SK-N-SH (cell line): ENCODE results near the gene HTRA3. TPM values are rescaled to one million over a fixed set of nuclear protein-coding genes. Genes with fewer than 3 reads are reported as not detected.

Source experiments
- CTCF ChIA-PET: fragments of 300-600, 350-600 bp; formaldehyde crosslinking; extraction: SDS; loops from one replicate; lab custom pipeline; 2021; lab: Yijun Ruan, JAX
- POLR2A ChIA-PET: fragments of 350-600 bp; sonication (Branson Sonifier 250); formaldehyde crosslinking; extraction: SDS; loops from one replicate; lab custom pipeline; 2020; ENCODE audit warnings: antibody characterized with exemption, inconsistent platforms; lab: Yijun Ruan, JAX
- DNase-seq: peaks from one replicate; pipeline ENCODE4 v3.0.0; 2012
- H2AFZ ChIP-seq: fragments of 200-600 bp; sonication (generic); 2 replicates; pipeline ENCODE4 v1.8.1; 2016; ENCODE audit warnings: antibody characterized with exemption, mild to moderate bottlenecking, low read depth
- H3F3A ChIP-seq: fragments of 200-600 bp; sonication (generic); replicated peaks from 2 replicates; pipeline ENCODE3; 2016; ENCODE audit warnings: antibody characterized with exemption, mild to moderate bottlenecking; ENCODE audit not compliant: insufficient read depth
- H3K27ac ChIP-seq, 2 experiments: fragments of 200-500 bp in 1 of 2; fragments of 200-600 bp in 1 of 2; sonication (Bioruptor generic) in 1 of 2; sonication (generic), shearing (Covaris generic) in 1 of 2; 2 replicates each; pipeline versions ENCODE4 v1.5.1 to v1.6.1; 2014 to 2016; ENCODE audit warnings: low read depth in 2 of 2, inconsistent platforms in 1 of 2, low read length in 1 of 2, mild to moderate bottlenecking in 1 of 2, mixed read lengths in 1 of 2
- H3K27me3 ChIP-seq: fragments of 200-600 bp; sonication (generic), shearing (Covaris generic); 2 replicates; pipeline ENCODE4 v1.6.1; 2016; ENCODE audit warnings: mixed run types; ENCODE audit not compliant: insufficient read depth
- H3K36me3 ChIP-seq, 2 experiments: fragments of 200-500 bp in 1 of 2; fragments of 200-600 bp in 1 of 2; sonication (Bioruptor generic) in 1 of 2; sonication (generic) in 1 of 2; replicated peaks in 1 of 2; 2 replicates each; pipeline versions ENCODE3 to v1.5.1; 2014 to 2016; ENCODE audit warnings: low read length in 1 of 2, mild to moderate bottlenecking in 1 of 2; ENCODE audit not compliant: insufficient read depth in 2 of 2, control insufficient read depth in 1 of 2
- H3K4me1 ChIP-seq, 2 experiments: fragments of 200-500 bp in 1 of 2; fragments of 200-600 bp in 1 of 2; sonication (Bioruptor generic) in 1 of 2; sonication (generic), shearing (Covaris generic) in 1 of 2; 2 replicates each; pipeline versions ENCODE4 v1.5.1 to v1.6.1; 2014 to 2016; ENCODE audit warnings: low read depth in 1 of 2, low read length in 1 of 2, mixed run types in 1 of 2; ENCODE audit not compliant: insufficient read depth in 2 of 2, control insufficient read depth in 1 of 2
- H3K4me2 ChIP-seq: fragments of 200-600 bp; sonication (generic), shearing (Covaris generic); 2 replicates; pipeline ENCODE4 v1.6.1; 2017; ENCODE audit warnings: mixed run types
- H3K4me3 ChIP-seq, 2 experiments: fragments of 200-500 bp in 1 of 2; fragments of 200-600 bp in 1 of 2; sonication (Bioruptor generic) in 1 of 2; sonication (generic), shearing (Covaris generic) in 1 of 2; 2 replicates each; pipeline versions ENCODE4 v1.5.1 to v1.8.1; 2014 to 2016; ENCODE audit warnings: low read depth in 2 of 2, inconsistent platforms in 1 of 2, low read length in 1 of 2, mild to moderate bottlenecking in 1 of 2, mixed read lengths in 1 of 2, moderate library complexity in 1 of 2
- H3K79me2 ChIP-seq: fragments of 200-600 bp; sonication (generic); 2 replicates; pipeline ENCODE4 v1.8.1; 2017; ENCODE audit warnings: mild to moderate bottlenecking; ENCODE audit not compliant: insufficient read depth
- H3K9ac ChIP-seq: fragments of 200-600 bp; sonication (generic); 2 replicates; pipeline ENCODE4 v1.6.1; 2017; ENCODE audit warnings: mixed run types
- H3K9me2 ChIP-seq: fragments of 200-600 bp; sonication (generic); 2 replicates; pipeline ENCODE4 v1.6.1; 2017; ENCODE audit warnings: mixed run types
- H3K9me3 ChIP-seq: fragments of 200-600 bp; sonication (generic); 2 replicates; pipeline ENCODE4 v1.6.1; 2017; ENCODE audit warnings: mixed run types, mild to moderate bottlenecking, moderate library complexity
- H4K20me1 ChIP-seq: fragments of 200-600 bp; sonication (generic); 2 replicates; pipeline ENCODE4 v1.6.1; 2017; ENCODE audit warnings: mild to moderate bottlenecking, mixed run types; ENCODE audit not compliant: insufficient read depth
- CHD2 ChIP-seq: fragments of 150-350 bp; IDR thresholded peaks from 2 replicates; pipeline ENCODE4 v1.6.1; 2018; ENCODE audit warnings: low read length; ENCODE audit not compliant: partially characterized antibody
- FOSL2 ChIP-seq: IDR thresholded peaks from 2 replicates; pipeline ENCODE4 v1.4.0; 2012; ENCODE audit warnings: low read depth, mild to moderate bottlenecking, moderate library complexity, borderline replicate concordance
- FOXJ3 ChIP-seq: sonication (generic); formaldehyde crosslinking; IDR thresholded peaks from 2 replicates; pipeline ENCODE4 v1.5.1; 2020; ENCODE audit warnings: mild to moderate bottlenecking, missing genetic modification reagents
- FOXM1 ChIP-seq: IDR thresholded peaks from 2 replicates; pipeline ENCODE4 v1.4.0; 2012; ENCODE audit warnings: low read depth, mild to moderate bottlenecking
- GABPA ChIP-seq: IDR thresholded peaks from 2 replicates; pipeline ENCODE4 v1.4.0; 2012; ENCODE audit warnings: low read depth, mild to moderate bottlenecking
- JUND ChIP-seq: IDR thresholded peaks from 2 replicates; pipeline ENCODE4 v1.4.0; 2012
- NFIC ChIP-seq: IDR thresholded peaks from 2 replicates; pipeline ENCODE4 v1.4.0; 2012; ENCODE audit warnings: borderline replicate concordance
- NRF1 ChIP-seq: IDR thresholded peaks from 2 replicates; pipeline ENCODE4 v1.6.1; 2012; ENCODE audit warnings: low read depth, mild to moderate bottlenecking, low read length
- POLR2AphosphoS5 ChIP-seq: IDR thresholded peaks from 2 replicates; pipeline ENCODE4 v1.6.1; 2012; ENCODE audit warnings: low read depth, low read length
- RFX5 ChIP-seq: IDR thresholded peaks from 2 replicates; pipeline ENCODE4 v1.6.1; 2012; ENCODE audit warnings: mild to moderate bottlenecking, improper control_type of control experiment, low read length
- RXRA ChIP-seq: IDR thresholded peaks from 2 replicates; pipeline ENCODE4 v1.4.0; 2012; ENCODE audit warnings: low read depth, mild to moderate bottlenecking, borderline replicate concordance
- TCF12 ChIP-seq: IDR thresholded peaks from 2 replicates; pipeline ENCODE4 v1.4.0; 2012
- TEAD4 ChIP-seq: IDR thresholded peaks from 2 replicates; pipeline ENCODE4 v1.4.0; 2012; ENCODE audit warnings: mild to moderate bottlenecking, borderline replicate concordance; ENCODE audit not compliant: insufficient read depth
- WGBS: methylation state at CpG from one replicate; pipeline ENCODE4 v1.1.6; 2017; ENCODE audit warnings: low lambda C conversion rate; 5-methylcytosine and 5-hydroxymethylcytosine counted together
- polyA plus RNA-seq, 3 experiments: library from polyadenylated mRNA; depleted of rRNA; stranded (reverse); fragments of >200 nt; gene quantifications; 2 replicates each; pipeline ENCODE4 v1.2.3, GENCODE V29; 2012
- TF ChIP-seq, protein P1 (sequence below): IDR thresholded peaks from 2 replicates; pipeline ENCODE4; 2012
- TF ChIP-seq, protein P2 (sequence below): fragments of 200-600 bp; sonication (generic); IDR thresholded peaks from 2 replicates; pipeline ENCODE4 v1.6.1; 2017; ENCODE audit warnings: antibody characterized with exemption, mild to moderate bottlenecking, moderate library complexity
- TF ChIP-seq, protein P3 (sequence below): IDR thresholded peaks from 2 replicates; pipeline ENCODE4 v1.4.0; 2012; ENCODE audit warnings: low read depth, borderline replicate concordance
- TF ChIP-seq, protein P4 (sequence below): IDR thresholded peaks from 2 replicates; pipeline ENCODE4 v1.6.1; 2012; ENCODE audit warnings: mild to moderate bottlenecking, low read depth, low read length, moderate library complexity

Gene HTRA3
- polyA plus RNA-seq, 1 of the 3 experiments (the other 2 are of a cell fraction), result 0.05 TPM

DNA sequence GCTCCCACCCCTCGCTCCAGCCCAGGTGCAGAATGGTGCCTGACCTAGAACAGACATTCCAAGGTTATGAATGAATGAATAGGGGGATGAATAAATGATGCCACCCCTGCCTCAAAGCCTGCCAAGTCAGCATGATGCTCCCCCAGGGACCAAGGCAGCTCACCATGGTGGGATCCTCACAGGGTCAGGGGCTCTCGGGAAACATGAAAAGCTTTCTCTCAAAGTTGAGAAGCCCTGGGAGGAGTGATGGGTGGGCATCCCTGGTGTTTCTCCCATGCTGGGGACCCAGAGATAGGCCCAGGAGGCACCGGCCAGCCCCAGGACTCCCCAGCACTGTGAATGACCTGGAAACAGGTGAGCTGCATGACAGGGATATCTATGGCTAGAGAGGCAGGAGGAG is 58.9 kb downstream of the HTRA3 start (continued):
- TF ChIP-seq, protein P1, sequence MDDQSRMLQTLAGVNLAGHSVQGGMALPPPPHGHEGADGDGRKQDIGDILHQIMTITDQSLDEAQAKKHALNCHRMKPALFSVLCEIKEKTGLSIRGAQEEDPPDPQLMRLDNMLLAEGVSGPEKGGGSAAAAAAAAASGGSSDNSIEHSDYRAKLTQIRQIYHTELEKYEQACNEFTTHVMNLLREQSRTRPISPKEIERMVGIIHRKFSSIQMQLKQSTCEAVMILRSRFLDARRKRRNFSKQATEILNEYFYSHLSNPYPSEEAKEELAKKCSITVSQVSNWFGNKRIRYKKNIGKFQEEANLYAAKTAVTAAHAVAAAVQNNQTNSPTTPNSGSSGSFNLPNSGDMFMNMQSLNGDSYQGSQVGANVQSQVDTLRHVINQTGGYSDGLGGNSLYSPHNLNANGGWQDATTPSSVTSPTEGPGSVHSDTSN, result no peak
- TF ChIP-seq TCF12, result no peak
- TF ChIP-seq FOSL2, result no peak
- TF ChIP-seq CHD2, result no peak
- TF ChIP-seq NRF1, result no peak

DNA sequence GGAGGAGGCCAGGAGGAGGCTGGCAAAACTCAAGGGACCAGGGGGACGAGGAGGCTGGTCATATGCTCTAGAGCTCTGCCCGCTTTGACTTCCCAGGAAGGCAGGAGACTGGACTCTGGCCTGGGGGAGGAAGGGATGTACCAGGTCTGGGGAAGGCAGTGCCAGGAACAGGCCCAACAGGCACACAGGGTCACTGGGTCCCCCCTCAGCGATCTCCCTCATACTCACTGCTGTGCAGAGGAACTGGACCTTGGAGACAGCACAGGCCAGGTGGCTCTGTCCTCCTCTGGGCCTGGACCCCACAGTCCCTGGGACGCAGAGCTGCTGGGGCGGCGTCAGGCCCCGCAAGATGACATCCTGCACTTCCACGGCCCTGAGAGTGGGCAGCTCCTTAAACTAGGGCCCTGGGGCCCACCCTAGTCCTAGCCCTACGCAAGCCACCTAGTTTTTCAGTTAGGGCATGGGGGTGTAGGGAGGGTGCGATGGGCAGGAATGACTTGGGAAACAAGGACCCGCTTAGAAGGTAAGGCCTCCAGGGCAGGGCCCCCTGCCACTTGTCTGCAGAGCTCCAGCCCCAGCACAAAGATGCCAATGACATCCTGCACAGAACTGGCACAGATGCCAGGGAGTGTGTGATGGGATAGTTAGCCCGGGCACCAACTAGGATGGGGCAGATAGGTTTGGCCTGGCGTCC is 59.5 kb downstream of the HTRA3 start:
- H3K4me2 ChIP-seq, result no peak overlapping the region
- no peak overlapping the region for H2AFZ ChIP-seq
- ChIA-PET CTCF (interaction anchor here (0.9 to 1.2 kb wide), 2 partner anchors 12 to 74 kb away, joined by 4 read pairs; no protein-coding TSS in a partner anchor), POLR2A (no interaction called here)
- no peaks in the 10 kb centered on the region for H3K9me3 ChIP-seq
- no peaks in the 10 kb centered on the region for H3K79me2 ChIP-seq
- no peak overlapping the region for H3K9ac ChIP-seq
- 48% methylated on average over 10 of the region's 13 CpGs for WGBS
- H3K27ac ChIP-seq, result no peak overlapping the region
- no peak for TF ChIP-seq FOXM1
- no peak for TF ChIP-seq GABPA
- no peak for TF ChIP-seq RFX5
- no peak for TF ChIP-seq NFIC
- no peak for TF ChIP-seq RXRA
- TF ChIP-seq, protein P2, sequence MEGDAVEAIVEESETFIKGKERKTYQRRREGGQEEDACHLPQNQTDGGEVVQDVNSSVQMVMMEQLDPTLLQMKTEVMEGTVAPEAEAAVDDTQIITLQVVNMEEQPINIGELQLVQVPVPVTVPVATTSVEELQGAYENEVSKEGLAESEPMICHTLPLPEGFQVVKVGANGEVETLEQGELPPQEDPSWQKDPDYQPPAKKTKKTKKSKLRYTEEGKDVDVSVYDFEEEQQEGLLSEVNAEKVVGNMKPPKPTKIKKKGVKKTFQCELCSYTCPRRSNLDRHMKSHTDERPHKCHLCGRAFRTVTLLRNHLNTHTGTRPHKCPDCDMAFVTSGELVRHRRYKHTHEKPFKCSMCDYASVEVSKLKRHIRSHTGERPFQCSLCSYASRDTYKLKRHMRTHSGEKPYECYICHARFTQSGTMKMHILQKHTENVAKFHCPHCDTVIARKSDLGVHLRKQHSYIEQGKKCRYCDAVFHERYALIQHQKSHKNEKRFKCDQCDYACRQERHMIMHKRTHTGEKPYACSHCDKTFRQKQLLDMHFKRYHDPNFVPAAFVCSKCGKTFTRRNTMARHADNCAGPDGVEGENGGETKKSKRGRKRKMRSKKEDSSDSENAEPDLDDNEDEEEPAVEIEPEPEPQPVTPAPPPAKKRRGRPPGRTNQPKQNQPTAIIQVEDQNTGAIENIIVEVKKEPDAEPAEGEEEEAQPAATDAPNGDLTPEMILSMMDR, result no peak
- TF ChIP-seq, protein P3, sequence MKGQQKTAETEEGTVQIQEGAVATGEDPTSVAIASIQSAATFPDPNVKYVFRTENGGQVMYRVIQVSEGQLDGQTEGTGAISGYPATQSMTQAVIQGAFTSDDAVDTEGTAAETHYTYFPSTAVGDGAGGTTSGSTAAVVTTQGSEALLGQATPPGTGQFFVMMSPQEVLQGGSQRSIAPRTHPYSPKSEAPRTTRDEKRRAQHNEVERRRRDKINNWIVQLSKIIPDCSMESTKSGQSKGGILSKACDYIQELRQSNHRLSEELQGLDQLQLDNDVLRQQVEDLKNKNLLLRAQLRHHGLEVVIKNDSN, result no peak
- no peak for TF ChIP-seq TEAD4
- no peak for TF ChIP-seq JUND
- TF ChIP-seq, protein P4, sequence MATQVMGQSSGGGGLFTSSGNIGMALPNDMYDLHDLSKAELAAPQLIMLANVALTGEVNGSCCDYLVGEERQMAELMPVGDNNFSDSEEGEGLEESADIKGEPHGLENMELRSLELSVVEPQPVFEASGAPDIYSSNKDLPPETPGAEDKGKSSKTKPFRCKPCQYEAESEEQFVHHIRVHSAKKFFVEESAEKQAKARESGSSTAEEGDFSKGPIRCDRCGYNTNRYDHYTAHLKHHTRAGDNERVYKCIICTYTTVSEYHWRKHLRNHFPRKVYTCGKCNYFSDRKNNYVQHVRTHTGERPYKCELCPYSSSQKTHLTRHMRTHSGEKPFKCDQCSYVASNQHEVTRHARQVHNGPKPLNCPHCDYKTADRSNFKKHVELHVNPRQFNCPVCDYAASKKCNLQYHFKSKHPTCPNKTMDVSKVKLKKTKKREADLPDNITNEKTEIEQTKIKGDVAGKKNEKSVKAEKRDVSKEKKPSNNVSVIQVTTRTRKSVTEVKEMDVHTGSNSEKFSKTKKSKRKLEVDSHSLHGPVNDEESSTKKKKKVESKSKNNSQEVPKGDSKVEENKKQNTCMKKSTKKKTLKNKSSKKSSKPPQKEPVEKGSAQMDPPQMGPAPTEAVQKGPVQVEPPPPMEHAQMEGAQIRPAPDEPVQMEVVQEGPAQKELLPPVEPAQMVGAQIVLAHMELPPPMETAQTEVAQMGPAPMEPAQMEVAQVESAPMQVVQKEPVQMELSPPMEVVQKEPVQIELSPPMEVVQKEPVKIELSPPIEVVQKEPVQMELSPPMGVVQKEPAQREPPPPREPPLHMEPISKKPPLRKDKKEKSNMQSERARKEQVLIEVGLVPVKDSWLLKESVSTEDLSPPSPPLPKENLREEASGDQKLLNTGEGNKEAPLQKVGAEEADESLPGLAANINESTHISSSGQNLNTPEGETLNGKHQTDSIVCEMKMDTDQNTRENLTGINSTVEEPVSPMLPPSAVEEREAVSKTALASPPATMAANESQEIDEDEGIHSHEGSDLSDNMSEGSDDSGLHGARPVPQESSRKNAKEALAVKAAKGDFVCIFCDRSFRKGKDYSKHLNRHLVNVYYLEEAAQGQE, result no peak
- TF ChIP-seq, protein P1, result no peak
- TF ChIP-seq FOXJ3, result no peak
- TF ChIP-seq TCF12, result no peak
- no peak for TF ChIP-seq POLR2AphosphoS5
- peaks cover 0 to 13% of the 10 kb centered on the region in 2 experiments; a peak in 1 of 4 replicates for H3K4me1 ChIP-seq
- no peaks in the 10 kb centered on the region for H4K20me1 ChIP-seq
- H3K27me3 ChIP-seq, result no peaks in the 10 kb centered on the region
- DNase-seq, result no peak
- no peaks in the 10 kb centered on the region for H3K9me2 ChIP-seq
- no peaks in the 10 kb centered on the region for H3K36me3 ChIP-seq
- H3K4me3 ChIP-seq, result no peak overlapping the region
- no peaks in the 10 kb centered on the region for H3F3A ChIP-seq
